ENCODE measurements around the gene ASB1. TPM values are rescaled to one million over a fixed set of nuclear protein-coding genes. Genes with fewer than 3 reads are reported as not detected.

The ASB1 gene
- polyA plus RNA-seq, 1 donor (not counting 4 experiments of a cell fraction or from before 2014, with no cell fraction given), result 13.0 TPM

GRCh38 chr2:238467062-238467461 is 40.3 kb downstream of the ASB1 start:
- TF ChIP-seq CTCF (optimal IDR thresholded peaks at IDR 0.05 in 1 of 3, IDR thresholded peaks at IDR 0.05 in 1 of 3, conservative IDR thresholded peaks at IDR 0.05 in 1 of 3; ENCODE audit: extremely low read depth in 1 of 3, insufficient read depth in 2 of 3, low read length in 3 of 3) (no peak), EZH2 (IDR thresholded peaks at IDR 0.05; ENCODE audit: low read length) (no peak)
- Histone ChIP-seq H3K4me1 (ENCODE audit: control insufficient read depth, extremely low read depth, insufficient read depth, low read length) (no peaks in the 10 kb centered on the region), H3K36me3 (ENCODE audit: control insufficient read depth in 2 of 2, extremely low read depth in 1 of 2, insufficient read depth in 2 of 2, low read length in 2 of 2) (peaks cover 0 to 1% of the 10 kb centered on the region in 2 experiments), H3K27ac (ENCODE audit: control insufficient read depth, insufficient read depth, low read length) (no peak overlapping the region), H3K4me2 (ENCODE audit: control insufficient read depth, extremely low read depth, insufficient read depth, low read depth, low read length) (no peak overlapping the region), H3K9me3 (ENCODE audit: control insufficient read depth, low read depth, low read length) (no peaks in the 10 kb centered on the region), H3K79me2 (ENCODE audit: control insufficient read depth, insufficient read depth, low read length) (no peaks in the 10 kb centered on the region), H3K27me3 (ENCODE audit: control insufficient read depth, extremely low read depth, insufficient read depth, low read length) (no peaks in the 10 kb centered on the region), H3K9ac (ENCODE audit: control insufficient read depth, extremely low read depth, insufficient read depth, low read length) (no peak overlapping the region), H2AFZ (ENCODE audit: control insufficient read depth, low read length) (no peak overlapping the region), H3K9me1 (ENCODE audit: control insufficient read depth, extremely low read depth, insufficient read depth, low read length) (no peaks in the 10 kb centered on the region), H3K4me3 (ENCODE audit: control insufficient read depth in 2 of 3, extremely low read depth in 1 of 3, insufficient read depth in 2 of 3, low read depth in 1 of 3, low read length in 3 of 3) (no peak overlapping the region), H4K20me1 (ENCODE audit: control insufficient read depth, extremely low read depth, insufficient read depth, low read length) (no peaks in the 10 kb centered on the region)
- FAIRE-seq (no peak), DNase-seq (ENCODE audit: low read depth, low spot score) (no peak)
- dilution Hi-C loops (cut with MboI; ENCODE audit: extremely low pct_ligation_motif_present, low sequenced_read_pairs), result no loop called here

GRCh38 chr2:238467792-238468191 is 41.1 kb downstream of the ASB1 start:
- Histone ChIP-seq H3K9me1 (ENCODE audit: control insufficient read depth, extremely low read depth, insufficient read depth, low read length) (no peaks in the 10 kb centered on the region), H4K20me1 (ENCODE audit: control insufficient read depth, extremely low read depth, insufficient read depth, low read length) (no peaks in the 10 kb centered on the region), H2AFZ (ENCODE audit: control insufficient read depth, low read length) (no peak overlapping the region), H3K4me3 (ENCODE audit: control insufficient read depth in 2 of 3, extremely low read depth in 1 of 3, insufficient read depth in 2 of 3, low read depth in 1 of 3, low read length in 3 of 3) (no peak overlapping the region), H3K79me2 (ENCODE audit: control insufficient read depth, insufficient read depth, low read length) (no peaks in the 10 kb centered on the region), H3K27me3 (ENCODE audit: control insufficient read depth, extremely low read depth, insufficient read depth, low read length) (no peaks in the 10 kb centered on the region), H3K9me3 (ENCODE audit: control insufficient read depth, low read depth, low read length) (no peaks in the 10 kb centered on the region), H3K4me1 (ENCODE audit: control insufficient read depth, extremely low read depth, insufficient read depth, low read length) (no peaks in the 10 kb centered on the region), H3K36me3 (ENCODE audit: control insufficient read depth in 2 of 2, extremely low read depth in 1 of 2, insufficient read depth in 2 of 2, low read length in 2 of 2) (peaks cover 0 to 1% of the 10 kb centered on the region in 2 experiments), H3K4me2 (ENCODE audit: control insufficient read depth, extremely low read depth, insufficient read depth, low read depth, low read length) (no peak overlapping the region), H3K9ac (ENCODE audit: control insufficient read depth, extremely low read depth, insufficient read depth, low read length) (no peak overlapping the region), H3K27ac (ENCODE audit: control insufficient read depth, insufficient read depth, low read length) (no peak overlapping the region)
- no peak for FAIRE-seq
- DNase-seq (ENCODE audit: low read depth, low spot score), result no peak
- dilution Hi-C loops (cut with MboI; ENCODE audit: extremely low pct_ligation_motif_present, low sequenced_read_pairs), result no loop called here
- TF ChIP-seq EZH2 (IDR thresholded peaks at IDR 0.05; ENCODE audit: low read length) (no peak), CTCF (optimal IDR thresholded peaks at IDR 0.05 in 1 of 3, IDR thresholded peaks at IDR 0.05 in 1 of 3, conservative IDR thresholded peaks at IDR 0.05 in 1 of 3; ENCODE audit: extremely low read depth in 1 of 3, insufficient read depth in 2 of 3, low read length in 3 of 3) (no peak)

Measured in keratinocyte (primary cell).